Suprapubic skin (tissue), 4 donors: ENCODE results near the gene ARHGAP6. TPM values are rescaled to one million over a fixed set of nuclear protein-coding genes. Genes with fewer than 3 reads are reported as not detected.

Source experiments
- DNase-seq, 2 donors: peaks; one replicate each; pipeline ENCODE4 v3.0.0-alpha.2; 2019; ENCODE audit warnings: low spot score in 2 of 2
- H3K27ac ChIP-seq: fragments of 200-600 bp; sonication (generic); one replicate; pipeline ENCODE4 v1.5.1; 2019
- H3K27me3 ChIP-seq: fragments of 200-600 bp; sonication (generic); one replicate; pipeline ENCODE4 v1.5.1; 2019
- H3K36me3 ChIP-seq: fragments of 200-600 bp; sonication (generic); one replicate; pipeline ENCODE4 v1.5.1; 2019
- H3K4me1 ChIP-seq: fragments of 200-600 bp; sonication (generic); one replicate; pipeline ENCODE4 v1.5.1; 2019
- H3K4me3 ChIP-seq: fragments of 200-600 bp; sonication (generic); one replicate; pipeline ENCODE4 v1.5.1; 2019; ENCODE audit warnings: mild to moderate bottlenecking
- H3K9me3 ChIP-seq: fragments of 200-600 bp; sonication (generic); one replicate; pipeline ENCODE4 v1.5.1; 2019
- EP300 ChIP-seq: sonication (generic); formaldehyde crosslinking; IDR thresholded peaks from one replicate; pipeline ENCODE4 v1.6.1; 2017; ENCODE audit warnings: antibody characterized with exemption
- POLR2A ChIP-seq, 2 donors: fragments of 450-650 bp; IDR thresholded peaks; one replicate each; pipeline ENCODE4 v1.6.1; 2017; ENCODE audit warnings: antibody characterized with exemption in 2 of 2, mild to moderate bottlenecking in 2 of 2, moderate library complexity in 2 of 2
- POLR2AphosphoS5 ChIP-seq, 3 donors: sonication (generic); formaldehyde crosslinking; IDR thresholded peaks; one replicate each; pipeline ENCODE4 v1.6.1; 2017; ENCODE audit warnings: antibody characterized with exemption in 3 of 3
- WGBS: methylation state at CpG from one replicate; pipeline ENCODE4 v1.1.5; 2018; 5-methylcytosine and 5-hydroxymethylcytosine counted together
- total RNA-seq, 4 donors: library from RNA; depleted of rRNA; stranded (reverse); fragments of >200 nt; gene quantifications; one replicate each; pipeline ENCODE4 v1.1.0, GENCODE V29; 2016
- TF ChIP-seq, protein P1 (sequence below), 2 donors: fragments of 200-600 bp in 1 of 2; fragments of 450-650 bp in 1 of 2; sonication (generic) in 1 of 2; IDR thresholded peaks; one replicate each; pipeline ENCODE4 v1.5.1; 2016 to 2019; ENCODE audit warnings: antibody characterized with exemption in 2 of 2, mild to moderate bottlenecking in 1 of 2, moderate library complexity in 1 of 2

Gene ARHGAP6
- total RNA-seq, 4 donors from 2014 or later = 1.6 to 6.7 (median 3.1) TPM

DNA sequence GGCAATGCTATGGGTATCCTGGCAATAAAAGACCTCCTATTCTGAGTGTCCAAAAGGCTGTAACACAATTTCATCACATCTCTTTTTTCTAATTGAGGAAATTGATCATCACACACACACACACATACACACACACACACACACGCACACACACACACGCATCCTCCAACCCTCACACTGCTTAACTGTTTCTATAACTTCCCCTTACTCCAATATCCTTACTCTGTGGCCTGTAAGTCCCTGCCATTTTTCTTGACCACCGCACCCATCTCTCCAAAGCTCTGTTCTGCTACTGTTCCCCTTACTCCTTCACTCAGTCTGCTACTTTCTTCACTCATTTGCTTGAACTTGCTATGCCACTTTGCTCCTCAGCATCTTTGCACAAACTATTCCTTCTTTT is 256.9 kb downstream of the ARHGAP6 start:
- no peak for DNase-seq
- H3K27me3 ChIP-seq = no peaks in the 10 kb centered on the region
- H3K9me3 ChIP-seq = no peaks in the 10 kb centered on the region
- no peak overlapping the region for H3K27ac ChIP-seq
- H3K4me3 ChIP-seq = no peak overlapping the region
- TF ChIP-seq EP300 = no peak
- TF ChIP-seq POLR2A (IDR thresholded peaks at IDR 0.05) = no peak
- TF ChIP-seq POLR2AphosphoS5 (IDR thresholded peaks at IDR 0.05) = no peak
- TF ChIP-seq, protein P1, sequence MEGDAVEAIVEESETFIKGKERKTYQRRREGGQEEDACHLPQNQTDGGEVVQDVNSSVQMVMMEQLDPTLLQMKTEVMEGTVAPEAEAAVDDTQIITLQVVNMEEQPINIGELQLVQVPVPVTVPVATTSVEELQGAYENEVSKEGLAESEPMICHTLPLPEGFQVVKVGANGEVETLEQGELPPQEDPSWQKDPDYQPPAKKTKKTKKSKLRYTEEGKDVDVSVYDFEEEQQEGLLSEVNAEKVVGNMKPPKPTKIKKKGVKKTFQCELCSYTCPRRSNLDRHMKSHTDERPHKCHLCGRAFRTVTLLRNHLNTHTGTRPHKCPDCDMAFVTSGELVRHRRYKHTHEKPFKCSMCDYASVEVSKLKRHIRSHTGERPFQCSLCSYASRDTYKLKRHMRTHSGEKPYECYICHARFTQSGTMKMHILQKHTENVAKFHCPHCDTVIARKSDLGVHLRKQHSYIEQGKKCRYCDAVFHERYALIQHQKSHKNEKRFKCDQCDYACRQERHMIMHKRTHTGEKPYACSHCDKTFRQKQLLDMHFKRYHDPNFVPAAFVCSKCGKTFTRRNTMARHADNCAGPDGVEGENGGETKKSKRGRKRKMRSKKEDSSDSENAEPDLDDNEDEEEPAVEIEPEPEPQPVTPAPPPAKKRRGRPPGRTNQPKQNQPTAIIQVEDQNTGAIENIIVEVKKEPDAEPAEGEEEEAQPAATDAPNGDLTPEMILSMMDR (IDR thresholded peaks at IDR 0.05) = no peak
- no peaks in the 10 kb centered on the region for H3K36me3 ChIP-seq
- WGBS = 85% methylated on average over 3 of the region's 3 CpGs
- no peaks in the 10 kb centered on the region for H3K4me1 ChIP-seq

DNA sequence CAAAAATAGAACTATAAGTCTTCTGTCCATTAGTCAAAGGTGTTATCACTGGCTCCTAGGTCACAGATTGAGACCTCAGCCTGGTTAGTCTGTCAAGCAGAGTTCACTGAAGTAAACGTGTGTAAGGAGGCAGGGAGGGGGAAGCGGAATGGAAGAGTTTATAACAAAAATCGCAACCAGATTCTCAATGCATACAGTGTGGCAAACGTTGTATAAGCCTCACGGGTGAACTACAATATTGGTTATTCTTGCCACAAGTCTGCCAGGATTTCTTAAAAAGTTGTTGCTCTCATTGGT is 257.7 kb downstream of the ARHGAP6 start:
- Histone ChIP-seq H3K4me1 (no peaks in the 10 kb centered on the region), H3K9me3 (no peaks in the 10 kb centered on the region), H3K4me3 (no peak overlapping the region), H3K36me3 (no peaks in the 10 kb centered on the region), H3K27me3 (no peaks in the 10 kb centered on the region), H3K27ac (no peak overlapping the region)
- 64% methylated on average over 5 of the region's 5 CpGs for WGBS
- DNase-seq = no peak
- no peak for TF ChIP-seq POLR2AphosphoS5 (IDR thresholded peaks at IDR 0.05)
- TF ChIP-seq, protein P1 (IDR thresholded peaks at IDR 0.05) = no peak
- no peak for TF ChIP-seq POLR2A (IDR thresholded peaks at IDR 0.05)
- TF ChIP-seq EP300 = no peak

DNA sequence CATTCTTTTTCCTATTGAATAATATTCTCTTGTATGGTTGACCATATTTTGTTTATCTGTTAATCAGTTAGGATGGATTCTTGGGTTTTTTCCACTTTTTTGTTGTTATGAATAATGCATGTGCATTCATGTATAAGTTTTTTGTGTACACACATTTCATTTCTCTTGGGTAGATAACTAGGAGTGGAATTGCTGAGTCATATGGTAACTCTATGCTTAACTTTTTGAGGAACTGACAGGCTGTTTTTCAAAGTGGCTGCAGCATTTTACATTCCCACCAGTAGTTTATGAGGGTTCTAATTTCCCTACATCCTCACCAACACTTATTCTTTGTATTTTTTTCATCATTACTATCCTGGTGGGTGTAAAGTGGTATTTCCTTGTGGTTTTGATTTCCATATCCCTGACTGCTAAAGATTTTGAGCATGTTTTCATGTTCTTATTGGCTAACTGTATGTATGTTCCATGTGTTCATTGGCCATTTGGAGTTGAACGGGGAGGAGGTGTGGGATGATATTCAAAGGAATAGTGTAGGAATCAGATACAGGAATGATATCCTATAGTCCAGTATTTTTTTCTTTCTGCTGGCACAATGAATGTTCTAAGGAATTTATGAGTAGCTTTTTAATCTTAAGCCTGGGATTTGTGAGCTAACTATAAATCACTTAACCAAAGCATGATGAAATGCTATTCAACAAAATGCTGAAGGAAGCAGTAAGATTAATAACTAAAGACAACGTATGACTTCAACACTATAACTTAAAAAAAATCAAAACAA is 258.2 kb downstream of the ARHGAP6 start:
- no peaks in the 10 kb centered on the region for H3K36me3 ChIP-seq
- 74% methylated on average over 2 of the region's 2 CpGs for WGBS
- TF ChIP-seq, protein P1 (IDR thresholded peaks at IDR 0.05) = no peak
- TF ChIP-seq POLR2AphosphoS5 (IDR thresholded peaks at IDR 0.05) (no peak), EP300 (no peak), POLR2A (IDR thresholded peaks at IDR 0.05) (no peak)

DNA sequence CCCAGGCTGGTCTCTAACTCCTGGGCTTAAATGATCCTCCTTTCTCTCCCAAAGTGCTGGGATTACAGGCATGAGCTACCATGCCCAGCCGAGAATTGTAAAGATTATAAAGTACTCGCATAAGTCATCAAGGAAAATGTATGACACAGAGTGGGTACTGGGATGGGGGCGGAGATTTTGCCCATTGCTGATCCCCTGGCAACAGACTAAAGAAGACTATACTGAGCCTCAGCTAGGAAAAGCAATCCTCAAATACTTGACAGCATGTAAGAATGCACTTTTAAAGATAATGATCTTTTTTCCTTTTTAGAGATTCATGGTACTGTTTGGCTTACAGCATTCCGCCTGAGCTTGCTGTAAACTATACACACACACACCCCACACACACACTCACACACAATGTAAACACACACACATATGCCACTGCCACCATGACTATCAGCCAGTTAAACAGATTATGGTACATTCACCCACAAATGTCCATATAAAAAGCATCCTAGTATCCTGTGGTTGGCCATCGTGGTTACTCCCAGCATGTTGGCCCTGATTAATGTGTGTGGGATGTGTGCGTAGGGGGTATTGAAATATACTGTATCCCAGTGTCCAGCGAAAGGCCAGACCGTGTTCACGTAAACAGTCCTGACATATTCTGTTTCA is 259.5 kb downstream of the ARHGAP6 start:
- Histone ChIP-seq H3K4me1 (no peaks in the 10 kb centered on the region), H3K9me3 (no peaks in the 10 kb centered on the region), H3K4me3 (no peak overlapping the region), H3K27ac (no peak overlapping the region), H3K27me3 (no peaks in the 10 kb centered on the region), H3K36me3 (no peaks in the 10 kb centered on the region)
- DNase-seq = no peak
- WGBS = 70% methylated on average over 9 of the region's 9 CpGs
- TF ChIP-seq EP300 = no peak

More for the DNA sequence above, 258.2 kb downstream of the ARHGAP6 start:
- no peak for DNase-seq
- Histone ChIP-seq H3K4me3 (no peak overlapping the region), H3K27ac (no peak overlapping the region), H3K9me3 (no peaks in the 10 kb centered on the region), H3K27me3 (no peaks in the 10 kb centered on the region), H3K4me1 (no peaks in the 10 kb centered on the region)

DNA sequence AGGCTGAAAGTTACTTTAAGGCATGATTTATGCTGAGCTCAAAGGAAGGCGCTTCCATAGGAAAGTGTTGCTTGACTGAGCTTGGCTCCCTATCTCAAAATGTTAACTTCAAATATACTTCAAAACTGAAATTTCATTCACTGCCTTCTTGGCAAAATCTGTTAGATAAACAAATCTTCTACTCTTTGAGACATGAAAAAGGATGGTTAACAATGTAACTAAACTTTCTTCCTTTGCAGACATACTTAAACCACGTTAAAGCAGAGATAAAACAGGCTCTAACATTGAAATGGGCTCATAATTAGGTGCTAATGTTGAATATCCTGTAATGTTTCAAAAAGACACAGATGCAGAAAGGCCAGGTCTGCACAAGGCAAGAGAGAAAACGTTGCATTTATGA is 262.1 kb downstream of the ARHGAP6 start:
- Histone ChIP-seq H3K27me3 (no peaks in the 10 kb centered on the region), H3K36me3 (no peaks in the 10 kb centered on the region)

More for the DNA sequence above, 262.1 kb downstream of the ARHGAP6 start:
- 52% methylated on average over 3 of the region's 3 CpGs for WGBS
- Histone ChIP-seq H3K4me3 (no peak overlapping the region), H3K9me3 (no peaks in the 10 kb centered on the region), H3K27ac (no peak overlapping the region), H3K4me1 (no peaks in the 10 kb centered on the region)
- TF ChIP-seq, protein P1 (IDR thresholded peaks at IDR 0.05) = no peak
- no peak for TF ChIP-seq POLR2AphosphoS5 (IDR thresholded peaks at IDR 0.05)
- TF ChIP-seq EP300 = no peak
- TF ChIP-seq POLR2A (IDR thresholded peaks at IDR 0.05) = no peak
- DNase-seq = no peak
